Mesothelial cell of epicardium (in vitro differentiated cells): Measurements from ENCODE around the gene NHERF1. TPM values are rescaled to one million over a fixed set of nuclear protein-coding genes. Genes with fewer than 3 reads are reported as not detected.

Experiments
- DNase-seq, 2 experiments: peaks; one replicate each; pipeline ENCODE4 v3.0.0; 2021; ENCODE audit warnings: low spot score in 2 of 2; ENCODE audit not compliant: unreplicated experiment in 2 of 2
- H3K27ac Mint-ChIP-seq: 2 replicates; pipeline ENCODE4 v1.8.0; 2021; ENCODE audit warnings: mixed read lengths
- H3K27me3 Mint-ChIP-seq: 2 replicates; pipeline ENCODE4 v1.8.0; 2021; ENCODE audit warnings: low read depth, mixed read lengths
- H3K36me3 Mint-ChIP-seq: 2 replicates; pipeline ENCODE4 v1.8.0; 2021; ENCODE audit warnings: mixed read lengths
- H3K4me1 Mint-ChIP-seq: 2 replicates; pipeline ENCODE4 v1.8.0; 2021; ENCODE audit warnings: mixed read lengths
- H3K4me3 Mint-ChIP-seq: 2 replicates; pipeline ENCODE4 v1.8.0; 2021; ENCODE audit warnings: mild to moderate bottlenecking, moderate library complexity, mixed read lengths
- H3K9me3 Mint-ChIP-seq: 2 replicates; pipeline ENCODE4 v1.8.0; 2021; ENCODE audit warnings: mixed read lengths
- total RNA-seq: library from RNA; stranded (reverse); gene quantifications from 3 replicates; pipeline ENCODE4 v1.2.1, GENCODE V29; 2021
- TF ChIP-seq, protein P1 (sequence below): fragments of 200-600 bp; sonication (generic); IDR thresholded peaks from one replicate; pipeline ENCODE4 v1.5.0; 2021; ENCODE audit warnings: antibody characterized with exemption; ENCODE audit not compliant: unreplicated experiment

NHERF1 gene
- total RNA-seq, 1 donor from 2014 or later, result 34.4 TPM

DNA sequence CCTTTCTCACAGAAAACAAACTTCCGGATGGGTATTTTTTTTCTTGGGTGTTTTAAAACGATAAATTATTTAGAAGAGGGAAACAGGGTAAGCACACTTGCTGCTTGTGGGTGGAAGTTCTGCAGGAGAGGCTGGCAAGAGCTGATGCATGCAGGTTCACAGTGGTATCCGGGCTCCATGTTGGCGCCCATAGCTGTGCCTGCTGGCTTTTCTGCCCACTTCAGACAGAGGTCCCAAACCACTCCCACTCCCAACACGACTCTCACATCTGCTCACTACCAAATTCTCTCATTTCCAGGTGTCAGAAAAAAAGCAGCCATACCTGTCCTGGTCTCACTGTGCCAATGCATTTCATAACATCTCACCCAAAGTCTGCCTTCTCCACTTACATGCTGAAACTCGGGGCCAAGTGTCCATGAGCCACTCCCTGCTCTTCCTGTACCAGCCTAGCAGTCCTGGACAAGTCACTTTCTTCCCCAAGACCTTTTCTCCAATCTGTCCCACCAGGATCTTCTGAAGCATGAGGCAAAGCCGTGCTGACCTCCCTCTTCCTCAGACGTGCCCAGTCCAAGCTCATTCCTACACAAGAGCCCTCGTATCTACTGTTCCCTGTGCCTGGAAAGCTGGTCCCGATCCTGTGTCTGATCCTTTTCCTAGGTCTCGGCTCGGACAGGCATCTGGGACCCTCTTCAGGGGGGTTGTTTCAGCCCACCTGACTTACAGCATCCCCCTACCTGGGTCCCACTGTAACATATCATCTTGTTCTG lies 37.2 kb upstream of the NHERF1 start:
- no peaks in the 10 kb centered on the region for H3K36me3 Mint-ChIP-seq
- H3K9me3 Mint-ChIP-seq, result no peaks in the 10 kb centered on the region
- no peak overlapping the region for H3K27ac Mint-ChIP-seq
- DNase-seq, result no peak
- H3K27me3 Mint-ChIP-seq, result peaks cover 48% of the 10 kb centered on the region
- no peaks in the 10 kb centered on the region for H3K4me1 Mint-ChIP-seq
- TF ChIP-seq, protein P1, sequence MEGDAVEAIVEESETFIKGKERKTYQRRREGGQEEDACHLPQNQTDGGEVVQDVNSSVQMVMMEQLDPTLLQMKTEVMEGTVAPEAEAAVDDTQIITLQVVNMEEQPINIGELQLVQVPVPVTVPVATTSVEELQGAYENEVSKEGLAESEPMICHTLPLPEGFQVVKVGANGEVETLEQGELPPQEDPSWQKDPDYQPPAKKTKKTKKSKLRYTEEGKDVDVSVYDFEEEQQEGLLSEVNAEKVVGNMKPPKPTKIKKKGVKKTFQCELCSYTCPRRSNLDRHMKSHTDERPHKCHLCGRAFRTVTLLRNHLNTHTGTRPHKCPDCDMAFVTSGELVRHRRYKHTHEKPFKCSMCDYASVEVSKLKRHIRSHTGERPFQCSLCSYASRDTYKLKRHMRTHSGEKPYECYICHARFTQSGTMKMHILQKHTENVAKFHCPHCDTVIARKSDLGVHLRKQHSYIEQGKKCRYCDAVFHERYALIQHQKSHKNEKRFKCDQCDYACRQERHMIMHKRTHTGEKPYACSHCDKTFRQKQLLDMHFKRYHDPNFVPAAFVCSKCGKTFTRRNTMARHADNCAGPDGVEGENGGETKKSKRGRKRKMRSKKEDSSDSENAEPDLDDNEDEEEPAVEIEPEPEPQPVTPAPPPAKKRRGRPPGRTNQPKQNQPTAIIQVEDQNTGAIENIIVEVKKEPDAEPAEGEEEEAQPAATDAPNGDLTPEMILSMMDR, result no peak
- no peak overlapping the region for H3K4me3 Mint-ChIP-seq

DNA sequence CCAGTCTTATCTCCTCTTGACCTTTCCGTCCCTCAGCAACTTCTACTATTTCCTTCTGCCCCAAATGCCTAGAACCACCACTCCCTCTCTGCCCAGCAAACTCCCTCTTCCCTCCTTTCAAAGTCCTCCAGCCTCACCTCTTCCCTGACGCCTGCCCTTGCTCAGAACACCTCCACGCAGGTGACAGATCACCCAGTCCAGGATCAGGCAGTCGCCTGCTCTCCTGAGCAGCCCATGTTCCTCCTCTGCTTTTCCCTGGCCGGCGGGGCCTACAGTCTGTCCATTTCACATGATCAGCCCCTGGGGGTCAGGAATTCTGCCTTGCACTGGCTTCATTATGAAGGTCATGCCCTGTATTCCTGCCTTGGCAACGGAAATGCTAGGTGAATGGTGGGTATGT lies 36.1 kb upstream of the NHERF1 start:
- DNase-seq, result no peak
- Mint-ChIP-seq H3K4me1 (no peaks in the 10 kb centered on the region), H3K27me3 (peaks cover 41% of the 10 kb centered on the region), H3K9me3 (no peaks in the 10 kb centered on the region), H3K4me3 (no peak overlapping the region), H3K36me3 (no peaks in the 10 kb centered on the region), H3K27ac (no peak overlapping the region)
- TF ChIP-seq, protein P1, result no peak

DNA sequence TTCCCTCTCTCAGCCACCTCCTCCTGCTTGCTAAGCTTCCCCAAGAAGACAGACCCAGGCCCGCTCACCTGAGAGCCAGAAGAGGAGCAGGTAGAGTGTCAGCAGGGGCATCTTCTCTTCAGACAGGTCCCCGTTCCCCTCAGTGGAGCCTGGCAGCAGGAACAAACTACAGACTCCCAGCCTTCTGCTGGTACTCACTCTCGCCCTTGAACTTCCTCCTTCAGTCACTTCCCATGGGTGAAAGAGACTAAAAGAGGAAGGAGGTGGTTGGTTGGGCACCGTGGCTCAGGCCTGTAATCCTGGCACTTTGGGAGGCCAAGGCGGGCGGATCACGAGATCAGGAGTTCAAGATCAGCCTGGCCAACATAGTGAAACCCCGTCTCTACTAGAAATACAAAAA lies 35.7 kb upstream of the NHERF1 start, which contains the start of gene CD300LF:
Gene CD300LF (minus strand): TSS at position 168 of the 400 bp plus-strand sequence. CDS start 57 bp downstream, at position 111.
- Mint-ChIP-seq H3K4me1 (no peaks in the 10 kb centered on the region), H3K9me3 (no peaks in the 10 kb centered on the region), H3K36me3 (no peaks in the 10 kb centered on the region), H3K4me3 (no peak within 1 kb of the TSS), H3K27me3 (peaks cover 42% of the 10 kb centered on the region), H3K27ac (no peak within 1 kb of the TSS)
- TF ChIP-seq, protein P1, result no peak
- no peak for DNase-seq

DNA sequence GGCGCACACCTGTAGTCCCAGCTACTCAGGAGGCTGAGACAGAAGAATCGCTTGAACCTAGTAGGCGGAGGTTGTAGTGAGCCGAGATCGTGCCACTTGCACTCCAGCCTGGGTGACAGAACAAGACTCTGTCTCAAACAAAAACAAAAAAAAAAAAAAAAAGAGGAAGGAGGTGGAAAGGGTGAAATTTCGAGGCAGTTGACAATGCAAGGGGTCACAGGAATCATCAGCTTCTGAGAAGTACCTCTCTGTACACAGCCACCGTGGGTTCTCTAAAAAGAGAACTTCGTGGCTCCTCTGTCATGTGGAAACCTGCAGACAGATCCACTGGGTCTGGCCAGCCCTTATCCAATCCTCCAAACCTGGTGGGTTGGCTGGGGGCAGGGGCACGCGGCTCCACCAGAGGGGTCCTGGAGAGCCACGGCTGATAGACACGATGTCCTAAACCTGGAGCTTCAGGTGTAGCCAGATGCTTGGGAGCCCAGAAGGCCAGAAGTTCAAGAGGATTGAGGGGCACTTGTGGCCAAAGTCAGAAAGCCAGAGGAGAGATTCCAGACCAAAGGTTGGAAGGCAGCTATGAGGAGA lies 35.2 kb upstream of the NHERF1 start:
- DNase-seq, result no peak
- H3K27ac Mint-ChIP-seq, result no peak overlapping the region
- H3K4me1 Mint-ChIP-seq, result no peaks in the 10 kb centered on the region
- H3K9me3 Mint-ChIP-seq, result no peaks in the 10 kb centered on the region
- peaks cover 41% of the 10 kb centered on the region for H3K27me3 Mint-ChIP-seq
- no peak overlapping the region for H3K4me3 Mint-ChIP-seq
- TF ChIP-seq, protein P1, result no peak
- H3K36me3 Mint-ChIP-seq, result no peaks in the 10 kb centered on the region

DNA sequence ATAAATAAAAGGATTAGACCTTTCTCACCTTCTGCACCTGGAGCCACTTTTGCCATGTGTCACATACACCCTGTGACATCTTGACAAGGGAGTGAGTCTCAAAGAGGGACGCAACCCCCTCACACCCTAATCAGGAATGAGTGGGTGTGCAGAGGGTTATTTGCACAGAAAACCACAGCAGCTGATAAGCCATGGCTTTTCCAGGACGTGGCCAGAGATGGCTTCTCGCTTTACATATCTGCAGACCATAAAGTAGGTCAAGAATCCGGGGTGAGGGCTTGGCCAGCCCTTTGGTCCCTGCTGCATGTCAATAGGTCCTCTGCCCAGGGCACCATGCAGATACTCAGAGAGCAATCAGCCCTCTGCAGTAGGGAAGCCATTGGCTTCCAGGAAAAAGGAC lies 33.3 kb upstream of the NHERF1 start:
- TF ChIP-seq, protein P1, result no peak
- no peaks in the 10 kb centered on the region for H3K9me3 Mint-ChIP-seq
- peaks cover 44% of the 10 kb centered on the region for H3K27me3 Mint-ChIP-seq
- no peak for DNase-seq
- no peak overlapping the region for H3K4me3 Mint-ChIP-seq
- no peaks in the 10 kb centered on the region for H3K4me1 Mint-ChIP-seq
- no peak overlapping the region for H3K27ac Mint-ChIP-seq
- H3K36me3 Mint-ChIP-seq, result no peaks in the 10 kb centered on the region
